HepG2 (cell line): ENCODE data around the gene ABCG4. TPM values are rescaled to one million over a fixed set of nuclear protein-coding genes. Genes with fewer than 3 reads are reported as not detected.

Experiments used
- ATAC-seq: fragments of 200-7000 bp; cut with Tn5 transposase; 3 replicates; pipeline ENCODE4 v1.9.1; 2020; ENCODE audit warnings: mild to moderate bottlenecking, moderate library complexity
- BruUV-seq: library from RNA; stranded (reverse); fragments of 400-500 nt; replicated peaks from 2 replicates; lab custom pipeline; 2021; lab: Mats Ljungman, UMichigan
- CTCF ChIA-PET: fragments of 300-600 bp; formaldehyde crosslinking; extraction: SDS; loops from one replicate; lab custom pipeline; 2021; ENCODE audit warnings: low total read pairs, inconsistent platforms, low intra/inter-chr PET ratio; lab: Yijun Ruan, JAX
- POLR2A ChIA-PET: fragments of 350-600 bp; sonication (Branson Sonifier 250); formaldehyde crosslinking; loops from one replicate; lab custom pipeline; 2020; ENCODE audit warnings: antibody characterized with exemption, inconsistent platforms; lab: Yijun Ruan, JAX
- DNase-seq: peaks from one replicate; pipeline ENCODE4 v3.0.0-alpha.2; 2015; ENCODE audit warnings: low spot score
- FAIRE-seq: peaks from 3 replicates; lab custom pipeline; 2011; peaks lifted over from hg19 to GRCh38; lab: Jason Lieb, UNC
- H2AFZ ChIP-seq: one replicate; pipeline ENCODE4 v1.6.1; 2011; ENCODE audit warnings: low read length, inconsistent platforms
- H3K27ac ChIP-seq: fragments of 300-600 bp; 3 replicates; pipeline ENCODE4 v1.8.0; 2011; ENCODE audit warnings: mixed run types, mild to moderate bottlenecking, mixed read lengths, low read length, inconsistent platforms; ENCODE audit not compliant: insufficient read depth; ENCODE audit errors: extremely low read length
- H3K27me3 ChIP-seq, 2 experiments: fragments of 200-600 bp in 1 of 2; 2 replicates in 1 of 2; 3 replicates in 1 of 2; pipeline versions ENCODE4 v1.6.0 to v1.8.0; 2011; ENCODE audit warnings: low read length in 2 of 2, mild to moderate bottlenecking in 2 of 2, moderate library complexity in 2 of 2, inconsistent platforms in 1 of 2; ENCODE audit not compliant: insufficient read depth in 2 of 2, control insufficient read depth in 1 of 2
- H3K36me3 ChIP-seq, 2 experiments: fragments of 200-600 bp in 1 of 2; replicated peaks in 1 of 2; 2 replicates in 1 of 2; 3 replicates in 1 of 2; pipeline versions ENCODE4 v1.5.1 to v1.8.0; 2011; ENCODE audit warnings: low read length in 2 of 2, inconsistent platforms in 1 of 2; ENCODE audit not compliant: insufficient read depth in 2 of 2, control insufficient read depth in 1 of 2
- H3K4me1 ChIP-seq: 2 replicates; pipeline ENCODE4 v1.5.1; 2012; ENCODE audit warnings: low read length, inconsistent platforms; ENCODE audit not compliant: insufficient read depth
- H3K4me2 ChIP-seq: 2 replicates; pipeline ENCODE4 v1.6.0; 2011; ENCODE audit warnings: low read depth, low read length, inconsistent platforms
- H3K4me3 ChIP-seq, 3 experiments: fragments of 200-600 bp in 1 of 3; sonication (generic), shearing (Covaris generic) in 1 of 3; replicated peaks in 1 of 3; 2 replicates each; pipeline ENCODE4 v1.5.1; 2011 to 2016; ENCODE audit warnings: low read length in 3 of 3, inconsistent platforms in 2 of 3, low read depth in 2 of 3, mild to moderate bottlenecking in 2 of 3, control low read depth in 1 of 3, mixed read lengths in 1 of 3; ENCODE audit not compliant: insufficient read depth in 1 of 3
- H3K79me2 ChIP-seq: one replicate; pipeline ENCODE4 v1.6.1; 2011; ENCODE audit warnings: low read length, inconsistent platforms; ENCODE audit not compliant: insufficient read depth
- H3K9ac ChIP-seq: 2 replicates; pipeline ENCODE4 v1.6.0; 2011; ENCODE audit warnings: mild to moderate bottlenecking, low read depth, low read length, inconsistent platforms; ENCODE audit not compliant: insufficient read depth
- H3K9me3 ChIP-seq: 2 replicates; pipeline ENCODE4 v1.5.1; 2012; ENCODE audit warnings: mild to moderate bottlenecking, low read length
- H4K20me1 ChIP-seq: 2 replicates; pipeline ENCODE4 v1.6.0; 2011; ENCODE audit warnings: inconsistent platforms, mild to moderate bottlenecking, low read length, moderate library complexity; ENCODE audit not compliant: insufficient read depth
- AGO2 ChIP-seq: fragments of 200-400 bp; formaldehyde crosslinking; optimal IDR thresholded peaks from 2 replicates; pipeline ENCODE3; 2017; ENCODE audit warnings: mild to moderate bottlenecking, low read depth, low read length, moderate library complexity
- CAMTA2 ChIP-seq: sonication (generic); formaldehyde crosslinking; IDR thresholded peaks from 2 replicates; pipeline ENCODE4 v1.4.0; 2020; ENCODE audit warnings: mild to moderate bottlenecking, missing genetic modification reagents, borderline replicate concordance
- GFI1 ChIP-seq: sonication (generic); formaldehyde crosslinking; IDR thresholded peaks from 2 replicates; pipeline ENCODE4 v1.5.0; 2020; ENCODE audit warnings: missing genetic modification reagents, mild to moderate bottlenecking, borderline replicate concordance
- NFE2 ChIP-seq: sonication (generic); formaldehyde crosslinking; IDR thresholded peaks from 2 replicates; pipeline ENCODE4 v1.4.0; 2020; ENCODE audit warnings: missing genetic modification reagents
- SATB2 ChIP-seq: sonication (generic); formaldehyde crosslinking; IDR thresholded peaks from 2 replicates; pipeline ENCODE4 v1.5.0; 2020; ENCODE audit warnings: missing genetic modification reagents
- TOE1 ChIP-seq: sonication (generic); formaldehyde crosslinking; IDR thresholded peaks from 2 replicates; pipeline ENCODE4 v1.4.0; 2020; ENCODE audit warnings: mild to moderate bottlenecking, missing genetic modification reagents
- ZNF558 ChIP-seq: sonication (generic); formaldehyde crosslinking; IDR thresholded peaks from 2 replicates; pipeline ENCODE4 v1.9.0; 2022; ENCODE audit warnings: mild to moderate bottlenecking, missing genetic modification reagents, borderline replicate concordance
- ZSCAN21 ChIP-seq: sonication (generic); formaldehyde crosslinking; IDR thresholded peaks from 2 replicates; pipeline ENCODE4 v1.8.0; 2022; ENCODE audit warnings: mild to moderate bottlenecking, missing genetic modification reagents, moderate library complexity, borderline replicate concordance
- WGBS: methylation state at CpG from one replicate; pipeline ENCODE4 v1.1.6; 2017; ENCODE audit warnings: low lambda C conversion rate; 5-methylcytosine and 5-hydroxymethylcytosine counted together
- in situ Hi-C: cut with HindIII; loops from 2 replicates; pipeline ENCODE4 v1.10.0; 2017; ENCODE audit warnings: low pct_unique_long_range_greater_than_20kb; ENCODE audit not compliant: extremely low pct_ligation_motif_present
- intact Hi-C: fragments of 100-400 bp; cut with micrococcal nuclease; formaldehyde crosslinking; loops from one replicate; pipeline ENCODE4 v1.10.0; 2022; ENCODE audit not compliant: unreplicated experiment
- polyA plus RNA-seq, 8 experiments: library from polyadenylated mRNA; depleted of rRNA in 3 of 8; stranded (reverse) in 7 of 8; unstranded in 1 of 8; fragments of >200 nt; fragmentation: Illumina TruSeq in 4 of 8; extraction: Trizol in 4 of 8; gene quantifications; 2 replicates each; pipeline versions ENCODE4 v1.2.1 to v1.2.3, GENCODE V29; 2011 to 2016; ENCODE audit warnings: low read depth in 4 of 8, missing spikeins in 1 of 8, mixed read lengths in 1 of 8; ENCODE audit not compliant: insufficient read depth in 1 of 8
- total RNA-seq, 5 experiments: library from RNA; depleted of rRNA; stranded (reverse); fragments of >200 nt; fragmentation: Illumina TruSeq; extraction: Trizol; gene quantifications; 2 replicates each; pipeline ENCODE4 v1.2.3, GENCODE V29; 2016; ENCODE audit warnings: low read depth in 1 of 5
- TF ChIP-seq, protein P1 (sequence below): sonication (generic); formaldehyde crosslinking; IDR thresholded peaks from 2 replicates; pipeline ENCODE4 v1.5.0; 2020; ENCODE audit warnings: mild to moderate bottlenecking, missing genetic modification reagents, borderline replicate concordance
- TF ChIP-seq, protein P2 (sequence below): sonication (generic); formaldehyde crosslinking; IDR thresholded peaks from 2 replicates; pipeline ENCODE4 v1.4.0; 2020; ENCODE audit warnings: missing genetic modification reagents

The ABCG4 gene
- total and polyA plus RNA-seq, 2 of the 13 experiments (the other 11 are each of a cell fraction or from before 2014, with no cell fraction given) = not detected

DNA sequence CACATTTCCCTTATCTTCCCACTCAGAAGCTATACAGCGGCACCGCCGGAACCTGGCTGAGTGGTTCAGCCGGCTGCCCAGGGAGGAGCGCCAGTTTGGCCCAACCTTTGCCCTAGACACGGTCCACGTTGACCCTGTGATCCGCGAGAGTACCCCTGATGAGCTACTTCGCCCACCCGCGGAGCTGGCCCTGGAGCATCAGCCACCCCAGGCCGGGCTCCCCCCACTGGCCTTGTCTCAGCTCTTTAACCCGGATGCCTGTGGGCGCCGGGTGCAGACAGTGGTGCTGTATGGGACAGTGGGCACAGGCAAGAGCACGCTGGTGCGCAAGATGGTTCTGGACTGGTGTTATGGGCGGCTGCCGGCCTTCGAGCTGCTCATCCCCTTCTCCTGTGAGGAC, 24.6 kb downstream of the ABCG4 start:
- Histone ChIP-seq H3K79me2 (no peaks in the 10 kb centered on the region), H3K4me2 (no peak overlapping the region)
- WGBS = 95% methylated on average over 13 of the region's 21 CpGs
- POLR2A ChIA-PET = no interaction called here
- no peak for TF ChIP-seq SATB2 (CRISPR knock-in tag)
- TF ChIP-seq AGO2 = peak; percentile 63
- TF ChIP-seq, all 625 proteins: peak for 1
- Histone ChIP-seq H3K9me3 (no peaks in the 10 kb centered on the region), H3K27ac (no peak overlapping the region), H2AFZ (no peak overlapping the region), H3K27me3 (no peaks in the 10 kb centered on the region; a peak in 1 of 5 replicates), H3K4me3 (no peak overlapping the region), H3K36me3 (peaks cover 3 to 10% of the 10 kb centered on the region in 2 experiments; a peak in 3 of 5 replicates), H3K4me1 (peaks cover 12% of the 10 kb centered on the region), H3K9ac (no peak overlapping the region), H4K20me1 (no peaks in the 10 kb centered on the region)
- CTCF ChIA-PET = no interaction called here
- DNase-seq = no peak
- in situ Hi-C loops (no loop called here), intact Hi-C loops (no loop called here)
- no TSS peak for BruUV-seq
- no peak for FAIRE-seq
- no peak for ATAC-seq

DNA sequence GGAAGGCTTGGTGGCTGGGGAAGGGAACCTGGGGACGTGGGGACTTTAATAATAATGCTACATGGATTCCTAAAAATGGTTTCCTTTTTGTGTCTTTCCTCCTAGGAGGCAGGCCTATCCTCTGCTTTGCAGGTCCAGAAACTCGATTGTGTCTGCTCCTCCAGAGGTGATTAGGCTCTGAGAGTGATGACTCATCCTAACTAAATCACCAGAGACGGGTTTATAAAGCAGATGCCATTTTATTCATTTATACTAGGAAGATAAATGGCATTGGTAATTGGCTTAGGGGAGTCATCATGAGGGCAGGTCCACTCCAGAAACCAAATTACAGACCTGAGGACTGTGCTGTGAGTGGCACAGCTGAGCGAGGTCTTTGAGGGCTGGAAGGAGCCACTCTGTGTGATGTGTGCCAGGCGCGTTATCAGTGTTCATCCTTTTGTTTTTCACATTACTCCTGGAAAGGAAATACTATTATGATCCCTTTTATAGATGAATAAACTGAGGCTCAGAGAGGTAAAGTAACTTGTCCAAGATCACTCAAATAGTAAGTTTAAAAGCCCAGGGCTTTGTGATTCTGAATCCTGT, 26.7 kb downstream of the ABCG4 start:
- CTCF ChIA-PET = no interaction called here
- TF ChIP-seq NFE2 (CRISPR knock-in tag) (no peak), TOE1 (no peak), GFI1 (no peak), ZSCAN21 (CRISPR knock-in tag) (no peak), ZNF558 (CRISPR knock-in tag) (no peak), CAMTA2 (no peak)
- TF ChIP-seq, protein P1, sequence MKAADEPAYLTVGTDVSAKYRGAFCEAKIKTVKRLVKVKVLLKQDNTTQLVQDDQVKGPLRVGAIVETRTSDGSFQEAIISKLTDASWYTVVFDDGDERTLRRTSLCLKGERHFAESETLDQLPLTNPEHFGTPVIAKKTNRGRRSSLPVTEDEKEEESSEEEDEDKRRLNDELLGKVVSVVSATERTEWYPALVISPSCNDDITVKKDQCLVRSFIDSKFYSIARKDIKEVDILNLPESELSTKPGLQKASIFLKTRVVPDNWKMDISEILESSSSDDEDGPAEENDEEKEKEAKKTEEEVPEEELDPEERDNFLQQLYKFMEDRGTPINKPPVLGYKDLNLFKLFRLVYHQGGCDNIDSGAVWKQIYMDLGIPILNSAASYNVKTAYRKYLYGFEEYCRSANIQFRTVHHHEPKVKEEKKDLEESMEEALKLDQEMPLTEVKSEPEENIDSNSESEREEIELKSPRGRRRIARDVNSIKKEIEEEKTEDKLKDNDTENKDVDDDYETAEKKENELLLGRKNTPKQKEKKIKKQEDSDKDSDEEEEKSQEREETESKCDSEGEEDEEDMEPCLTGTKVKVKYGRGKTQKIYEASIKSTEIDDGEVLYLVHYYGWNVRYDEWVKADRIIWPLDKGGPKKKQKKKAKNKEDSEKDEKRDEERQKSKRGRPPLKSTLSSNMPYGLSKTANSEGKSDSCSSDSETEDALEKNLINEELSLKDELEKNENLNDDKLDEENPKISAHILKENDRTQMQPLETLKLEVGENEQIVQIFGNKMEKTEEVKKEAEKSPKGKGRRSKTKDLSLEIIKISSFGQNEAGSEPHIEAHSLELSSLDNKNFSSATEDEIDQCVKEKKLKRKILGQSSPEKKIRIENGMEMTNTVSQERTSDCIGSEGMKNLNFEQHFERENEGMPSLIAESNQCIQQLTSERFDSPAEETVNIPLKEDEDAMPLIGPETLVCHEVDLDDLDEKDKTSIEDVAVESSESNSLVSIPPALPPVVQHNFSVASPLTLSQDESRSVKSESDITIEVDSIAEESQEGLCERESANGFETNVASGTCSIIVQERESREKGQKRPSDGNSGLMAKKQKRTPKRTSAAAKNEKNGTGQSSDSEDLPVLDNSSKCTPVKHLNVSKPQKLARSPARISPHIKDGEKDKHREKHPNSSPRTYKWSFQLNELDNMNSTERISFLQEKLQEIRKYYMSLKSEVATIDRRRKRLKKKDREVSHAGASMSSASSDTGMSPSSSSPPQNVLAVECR (CRISPR knock-in tag) = no peak
- TF ChIP-seq, protein P2, sequence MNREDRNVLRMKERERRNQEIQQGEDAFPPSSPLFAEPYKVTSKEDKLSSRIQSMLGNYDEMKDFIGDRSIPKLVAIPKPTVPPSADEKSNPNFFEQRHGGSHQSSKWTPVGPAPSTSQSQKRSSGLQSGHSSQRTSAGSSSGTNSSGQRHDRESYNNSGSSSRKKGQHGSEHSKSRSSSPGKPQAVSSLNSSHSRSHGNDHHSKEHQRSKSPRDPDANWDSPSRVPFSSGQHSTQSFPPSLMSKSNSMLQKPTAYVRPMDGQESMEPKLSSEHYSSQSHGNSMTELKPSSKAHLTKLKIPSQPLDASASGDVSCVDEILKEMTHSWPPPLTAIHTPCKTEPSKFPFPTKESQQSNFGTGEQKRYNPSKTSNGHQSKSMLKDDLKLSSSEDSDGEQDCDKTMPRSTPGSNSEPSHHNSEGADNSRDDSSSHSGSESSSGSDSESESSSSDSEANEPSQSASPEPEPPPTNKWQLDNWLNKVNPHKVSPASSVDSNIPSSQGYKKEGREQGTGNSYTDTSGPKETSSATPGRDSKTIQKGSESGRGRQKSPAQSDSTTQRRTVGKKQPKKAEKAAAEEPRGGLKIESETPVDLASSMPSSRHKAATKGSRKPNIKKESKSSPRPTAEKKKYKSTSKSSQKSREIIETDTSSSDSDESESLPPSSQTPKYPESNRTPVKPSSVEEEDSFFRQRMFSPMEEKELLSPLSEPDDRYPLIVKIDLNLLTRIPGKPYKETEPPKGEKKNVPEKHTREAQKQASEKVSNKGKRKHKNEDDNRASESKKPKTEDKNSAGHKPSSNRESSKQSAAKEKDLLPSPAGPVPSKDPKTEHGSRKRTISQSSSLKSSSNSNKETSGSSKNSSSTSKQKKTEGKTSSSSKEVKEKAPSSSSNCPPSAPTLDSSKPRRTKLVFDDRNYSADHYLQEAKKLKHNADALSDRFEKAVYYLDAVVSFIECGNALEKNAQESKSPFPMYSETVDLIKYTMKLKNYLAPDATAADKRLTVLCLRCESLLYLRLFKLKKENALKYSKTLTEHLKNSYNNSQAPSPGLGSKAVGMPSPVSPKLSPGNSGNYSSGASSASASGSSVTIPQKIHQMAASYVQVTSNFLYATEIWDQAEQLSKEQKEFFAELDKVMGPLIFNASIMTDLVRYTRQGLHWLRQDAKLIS (CRISPR knock-in tag) = no peak

More for the DNA sequence above, 26.7 kb downstream of the ABCG4 start:
- H3K4me3 ChIP-seq = no peak overlapping the region
- DNase-seq (no peak), ATAC-seq (no peak), FAIRE-seq (no peak)
- H3K36me3 ChIP-seq = peaks cover 3 to 13% of the 10 kb centered on the region in 2 experiments; a peak in 3 of 5 replicates
- BruUV-seq = no TSS peak
- H3K4me1 ChIP-seq = no peaks in the 10 kb centered on the region
- no peak overlapping the region for H2AFZ ChIP-seq
- no peak overlapping the region for H3K4me2 ChIP-seq
- POLR2A ChIA-PET = no interaction called here
- intact Hi-C loops = no loop called here
- 86% methylated on average over 6 of the region's 6 CpGs for WGBS
- H3K27me3 ChIP-seq = no peaks in the 10 kb centered on the region
- H3K9me3 ChIP-seq = no peaks in the 10 kb centered on the region
- H3K79me2 ChIP-seq = no peaks in the 10 kb centered on the region
- in situ Hi-C loops = no loop called here
- H3K9ac ChIP-seq = no peak overlapping the region
- H4K20me1 ChIP-seq = no peaks in the 10 kb centered on the region
- no peak overlapping the region for H3K27ac ChIP-seq
